B cell (primary cell): Measurements from ENCODE around the gene IL19.

Source experiments
- EZH2 ChIP-seq: IDR thresholded peaks from 2 replicates; pipeline ENCODE4 v1.6.1; 2012; ENCODE audit warnings: borderline replicate concordance, low read depth, mild to moderate bottlenecking, moderate library complexity, low read length; ENCODE audit not compliant: insufficient read depth, poor library complexity, severe bottlenecking
- TF ChIP-seq, protein P1 (sequence below): fragments of 200-600 bp; IDR thresholded peaks from one replicate; pipeline ENCODE4 v1.8.0; 2022; ENCODE audit warnings: antibody characterized with exemption, mild to moderate bottlenecking

DNA sequence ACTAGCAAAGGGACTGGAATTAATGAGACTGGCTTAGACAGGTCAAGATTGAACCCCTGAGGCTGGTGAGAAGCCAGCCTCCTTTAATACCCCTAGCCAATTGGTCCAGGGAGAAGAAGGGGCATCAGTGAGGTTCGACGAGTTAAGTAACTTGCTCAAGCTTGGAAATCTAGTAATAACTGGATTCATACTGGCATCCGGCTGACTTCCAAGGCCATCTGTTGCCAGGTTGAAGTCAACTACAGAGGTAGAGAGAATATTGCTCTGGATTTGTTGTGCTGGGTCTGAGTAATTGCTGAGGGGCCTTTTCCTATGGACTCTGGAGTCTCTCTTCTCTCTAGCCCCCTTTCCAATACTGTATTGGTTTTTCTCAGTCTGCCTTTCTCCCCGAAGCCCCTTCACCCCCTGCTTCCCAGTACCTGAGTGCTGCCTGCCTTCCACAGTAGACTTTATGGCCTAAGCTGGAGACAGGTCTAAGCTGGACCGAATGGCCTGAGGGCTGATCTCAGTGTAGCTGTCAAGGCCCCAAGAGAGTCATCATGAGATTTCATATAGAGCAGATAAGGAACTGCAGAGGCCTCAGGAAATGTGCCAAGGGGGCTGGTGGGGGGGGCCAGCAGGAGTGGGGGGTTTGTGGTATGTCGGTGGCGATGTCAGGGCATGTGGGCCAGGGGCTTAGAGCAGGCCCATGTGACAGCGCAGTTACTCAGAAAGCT, 42.4 kb upstream of the IL19 start:
- TF ChIP-seq, protein P1, sequence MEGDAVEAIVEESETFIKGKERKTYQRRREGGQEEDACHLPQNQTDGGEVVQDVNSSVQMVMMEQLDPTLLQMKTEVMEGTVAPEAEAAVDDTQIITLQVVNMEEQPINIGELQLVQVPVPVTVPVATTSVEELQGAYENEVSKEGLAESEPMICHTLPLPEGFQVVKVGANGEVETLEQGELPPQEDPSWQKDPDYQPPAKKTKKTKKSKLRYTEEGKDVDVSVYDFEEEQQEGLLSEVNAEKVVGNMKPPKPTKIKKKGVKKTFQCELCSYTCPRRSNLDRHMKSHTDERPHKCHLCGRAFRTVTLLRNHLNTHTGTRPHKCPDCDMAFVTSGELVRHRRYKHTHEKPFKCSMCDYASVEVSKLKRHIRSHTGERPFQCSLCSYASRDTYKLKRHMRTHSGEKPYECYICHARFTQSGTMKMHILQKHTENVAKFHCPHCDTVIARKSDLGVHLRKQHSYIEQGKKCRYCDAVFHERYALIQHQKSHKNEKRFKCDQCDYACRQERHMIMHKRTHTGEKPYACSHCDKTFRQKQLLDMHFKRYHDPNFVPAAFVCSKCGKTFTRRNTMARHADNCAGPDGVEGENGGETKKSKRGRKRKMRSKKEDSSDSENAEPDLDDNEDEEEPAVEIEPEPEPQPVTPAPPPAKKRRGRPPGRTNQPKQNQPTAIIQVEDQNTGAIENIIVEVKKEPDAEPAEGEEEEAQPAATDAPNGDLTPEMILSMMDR = no peak
- no peak for TF ChIP-seq EZH2
